Measurements from ENCODE around the gene DYNLT1.

DNA sequence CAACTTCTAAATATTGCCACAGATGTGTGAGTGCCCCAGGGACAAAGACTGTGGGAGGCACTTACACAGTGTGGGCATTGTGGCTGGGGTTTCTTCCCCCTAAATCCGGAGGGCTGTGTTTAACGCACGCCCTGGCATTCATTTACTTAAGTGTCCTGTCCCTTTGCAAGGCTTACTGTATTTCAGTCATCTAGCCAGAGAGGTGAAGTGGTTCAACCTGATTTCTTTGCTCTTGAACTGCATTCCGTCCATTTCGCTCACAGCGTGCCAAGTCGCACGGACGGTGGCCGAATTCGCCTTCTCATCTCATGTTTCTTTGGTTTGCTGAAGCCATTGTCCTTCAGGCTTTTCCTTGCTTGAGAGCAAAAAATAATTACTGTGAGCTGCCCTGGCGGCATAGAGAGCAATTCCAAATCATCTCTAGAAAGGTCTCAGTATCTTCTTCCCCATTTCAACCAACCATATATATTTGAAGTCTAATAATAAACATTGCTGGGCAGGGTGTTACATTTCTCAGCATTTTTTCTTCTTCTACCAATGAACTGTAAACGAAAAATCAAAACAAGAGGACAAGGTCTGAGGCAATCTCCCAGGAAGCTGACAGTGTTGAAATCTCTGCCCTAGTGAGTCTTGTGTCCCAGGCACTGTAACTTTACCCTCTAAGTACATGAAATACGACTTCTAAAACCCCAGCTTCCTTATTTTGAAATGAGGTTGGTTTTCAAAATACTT lies 22.3 kb upstream of the DYNLT1 start:
- TF ChIP-seq, protein P1, sequence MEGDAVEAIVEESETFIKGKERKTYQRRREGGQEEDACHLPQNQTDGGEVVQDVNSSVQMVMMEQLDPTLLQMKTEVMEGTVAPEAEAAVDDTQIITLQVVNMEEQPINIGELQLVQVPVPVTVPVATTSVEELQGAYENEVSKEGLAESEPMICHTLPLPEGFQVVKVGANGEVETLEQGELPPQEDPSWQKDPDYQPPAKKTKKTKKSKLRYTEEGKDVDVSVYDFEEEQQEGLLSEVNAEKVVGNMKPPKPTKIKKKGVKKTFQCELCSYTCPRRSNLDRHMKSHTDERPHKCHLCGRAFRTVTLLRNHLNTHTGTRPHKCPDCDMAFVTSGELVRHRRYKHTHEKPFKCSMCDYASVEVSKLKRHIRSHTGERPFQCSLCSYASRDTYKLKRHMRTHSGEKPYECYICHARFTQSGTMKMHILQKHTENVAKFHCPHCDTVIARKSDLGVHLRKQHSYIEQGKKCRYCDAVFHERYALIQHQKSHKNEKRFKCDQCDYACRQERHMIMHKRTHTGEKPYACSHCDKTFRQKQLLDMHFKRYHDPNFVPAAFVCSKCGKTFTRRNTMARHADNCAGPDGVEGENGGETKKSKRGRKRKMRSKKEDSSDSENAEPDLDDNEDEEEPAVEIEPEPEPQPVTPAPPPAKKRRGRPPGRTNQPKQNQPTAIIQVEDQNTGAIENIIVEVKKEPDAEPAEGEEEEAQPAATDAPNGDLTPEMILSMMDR (IDR thresholded peaks at IDR 0.05; ENCODE audit: poor library complexity) = no peak
- TF ChIP-seq EZH2 (IDR thresholded peaks at IDR 0.05; ENCODE audit: borderline replicate concordance) = no peak
